Measurements from ENCODE around the gene ARHGEF10L.
"Not testable (repeated sequence)": the region's sequence is repeated elsewhere in the genome, so short reads cannot be mapped to it uniquely, and the experiment has no call there.

The ARHGEF10L gene

GRCh38 chr1:17539477-17540254, at the start of gene ARHGEF10L:
TSS of gene ARHGEF10L (plus strand) at chr1:17539698. CDS start at chr1:17580596, 40,898 bp downstream.
- Histone ChIP-seq H3K36me3 (ENCODE audit: control insufficient read depth, insufficient read depth, low read length, severe bottlenecking) (no peaks in the 10 kb centered on the region), H3K27me3 (replicated peaks; ENCODE audit: control insufficient read depth, insufficient read depth, low read length) (no peaks in the 10 kb centered on the region), H3K9ac (ENCODE audit: low read length) (peak within 1 kb of the TSS; percentile 98), H3K4me1 (ENCODE audit: control insufficient read depth, insufficient read depth, low read length) (peaks cover 22% of the 10 kb centered on the region), H3K4me3 (ENCODE audit: low read length) (peak within 1 kb of the TSS; percentile 98), H3K9me3 (ENCODE audit: control insufficient read depth, low read length) (no peaks in the 10 kb centered on the region)
- DNase-seq (ENCODE audit: low read depth): peak; percentile 77

- not testable (repeated sequence) for H3K4me3 ChIP-seq (ENCODE audit: low read length); H3K36me3 ChIP-seq (ENCODE audit: control insufficient read depth, insufficient read depth, low read length, severe bottlenecking); H3K9ac ChIP-seq (ENCODE audit: low read length); DNase-seq (ENCODE audit: low read depth); H3K9me3 ChIP-seq (ENCODE audit: control insufficient read depth, low read length); H3K4me1 ChIP-seq (ENCODE audit: control insufficient read depth, insufficient read depth, low read length); H3K27me3 ChIP-seq (replicated peaks; ENCODE audit: control insufficient read depth, insufficient read depth, low read length)
Observed at GRCh38 chr1:17489768-17490417, 49.6 kb upstream of the ARHGEF10L start.

- DNase-seq (ENCODE audit: low read depth); H3K36me3 ChIP-seq (ENCODE audit: control insufficient read depth, insufficient read depth, low read length, severe bottlenecking); H3K9me3 ChIP-seq (ENCODE audit: control insufficient read depth, low read length); H3K4me1 ChIP-seq (ENCODE audit: control insufficient read depth, insufficient read depth, low read length); H3K4me3 ChIP-seq (ENCODE audit: low read length); H3K27me3 ChIP-seq (replicated peaks; ENCODE audit: control insufficient read depth, insufficient read depth, low read length); H3K9ac ChIP-seq (ENCODE audit: low read length): not testable (repeated sequence)
Observed at GRCh38 chr1:17490667-17491066, 48.8 kb upstream of the ARHGEF10L start.

GRCh38 chr1:17494114-17494729, 45.3 kb upstream of the ARHGEF10L start:
- no peaks in the 10 kb centered on the region for H3K36me3 ChIP-seq (ENCODE audit: control insufficient read depth, insufficient read depth, low read length, severe bottlenecking)
- no peaks in the 10 kb centered on the region for H3K9me3 ChIP-seq (ENCODE audit: control insufficient read depth, low read length)
- no peak overlapping the region for H3K9ac ChIP-seq (ENCODE audit: low read length)
- DNase-seq (ENCODE audit: low read depth): peak; percentile 79
- H3K4me1 ChIP-seq (ENCODE audit: control insufficient read depth, insufficient read depth, low read length): peaks cover 5% of the 10 kb centered on the region
- no peak overlapping the region for H3K4me3 ChIP-seq (ENCODE audit: low read length)
- peaks cover 5% of the 10 kb centered on the region for H3K27me3 ChIP-seq (replicated peaks; ENCODE audit: control insufficient read depth, insufficient read depth, low read length)

- H3K36me3 ChIP-seq (ENCODE audit: control insufficient read depth, insufficient read depth, low read length, severe bottlenecking): no peaks in the 10 kb centered on the region
- no peaks in the 10 kb centered on the region for H3K9me3 ChIP-seq (ENCODE audit: control insufficient read depth, low read length)
- no peak for DNase-seq (ENCODE audit: low read depth)
- no peaks in the 10 kb centered on the region for H3K4me1 ChIP-seq (ENCODE audit: control insufficient read depth, insufficient read depth, low read length)
- H3K27me3 ChIP-seq (replicated peaks; ENCODE audit: control insufficient read depth, insufficient read depth, low read length): peaks cover 5% of the 10 kb centered on the region
- H3K9ac ChIP-seq (ENCODE audit: low read length): no peak overlapping the region
- no peak overlapping the region for H3K4me3 ChIP-seq (ENCODE audit: low read length)
Observed at GRCh38 chr1:17496419-17496818, 43.1 kb upstream of the ARHGEF10L start.

- no peak for DNase-seq (ENCODE audit: low read depth)
- Histone ChIP-seq H3K9ac (ENCODE audit: low read length) (no peak overlapping the region), H3K9me3 (ENCODE audit: control insufficient read depth, low read length) (no peaks in the 10 kb centered on the region), H3K4me1 (ENCODE audit: control insufficient read depth, insufficient read depth, low read length) (peaks cover 7% of the 10 kb centered on the region), H3K27me3 (replicated peaks; ENCODE audit: control insufficient read depth, insufficient read depth, low read length) (peaks cover 5% of the 10 kb centered on the region), H3K36me3 (ENCODE audit: control insufficient read depth, insufficient read depth, low read length, severe bottlenecking) (no peaks in the 10 kb centered on the region), H3K4me3 (ENCODE audit: low read length) (no peak overlapping the region)
Observed at GRCh38 chr1:17498214-17498613, 41.3 kb upstream of the ARHGEF10L start.

- no peaks in the 10 kb centered on the region for H3K36me3 ChIP-seq (ENCODE audit: control insufficient read depth, insufficient read depth, low read length, severe bottlenecking)
- no peak overlapping the region for H3K9ac ChIP-seq (ENCODE audit: low read length)
- DNase-seq (ENCODE audit: low read depth): peak; percentile 91
- no peak overlapping the region for H3K4me3 ChIP-seq (ENCODE audit: low read length)
- H3K4me1 ChIP-seq (ENCODE audit: control insufficient read depth, insufficient read depth, low read length): peaks cover 7% of the 10 kb centered on the region
- peaks cover 3% of the 10 kb centered on the region for H3K27me3 ChIP-seq (replicated peaks; ENCODE audit: control insufficient read depth, insufficient read depth, low read length)
- H3K9me3 ChIP-seq (ENCODE audit: control insufficient read depth, low read length): no peaks in the 10 kb centered on the region
Observed at GRCh38 chr1:17502326-17502778, 37.1 kb upstream of the ARHGEF10L start.

- no peak for DNase-seq (ENCODE audit: low read depth)
- H3K9ac ChIP-seq (ENCODE audit: low read length): no peak overlapping the region
- H3K4me3 ChIP-seq (ENCODE audit: low read length): no peak overlapping the region
- H3K27me3 ChIP-seq (replicated peaks; ENCODE audit: control insufficient read depth, insufficient read depth, low read length): no peaks in the 10 kb centered on the region
- H3K36me3 ChIP-seq (ENCODE audit: control insufficient read depth, insufficient read depth, low read length, severe bottlenecking): no peaks in the 10 kb centered on the region
- no peaks in the 10 kb centered on the region for H3K9me3 ChIP-seq (ENCODE audit: control insufficient read depth, low read length)
- peaks cover 7% of the 10 kb centered on the region for H3K4me1 ChIP-seq (ENCODE audit: control insufficient read depth, insufficient read depth, low read length)
Observed at GRCh38 chr1:17503146-17503545, 36.4 kb upstream of the ARHGEF10L start.

- H3K4me3 ChIP-seq (ENCODE audit: low read length); H3K9me3 ChIP-seq (ENCODE audit: control insufficient read depth, low read length): not testable (repeated sequence)
Observed at GRCh38 chr1:17507200-17507599, 32.3 kb upstream of the ARHGEF10L start.

GRCh38 chr1:17507915-17508314, 31.6 kb upstream of the ARHGEF10L start:
- Histone ChIP-seq H3K4me3 (ENCODE audit: low read length) (no peak overlapping the region), H3K9ac (ENCODE audit: low read length) (no peak overlapping the region), H3K4me1 (ENCODE audit: control insufficient read depth, insufficient read depth, low read length) (peaks cover 2% of the 10 kb centered on the region), H3K36me3 (ENCODE audit: control insufficient read depth, insufficient read depth, low read length, severe bottlenecking) (no peaks in the 10 kb centered on the region), H3K27me3 (replicated peaks; ENCODE audit: control insufficient read depth, insufficient read depth, low read length) (no peaks in the 10 kb centered on the region), H3K9me3 (ENCODE audit: control insufficient read depth, low read length) (no peaks in the 10 kb centered on the region)
- DNase-seq (ENCODE audit: low read depth): no peak

More at GRCh38 chr1:17507200-17507599, 32.3 kb upstream of the ARHGEF10L start:
- H3K36me3 ChIP-seq (ENCODE audit: control insufficient read depth, insufficient read depth, low read length, severe bottlenecking); H3K9ac ChIP-seq (ENCODE audit: low read length); H3K27me3 ChIP-seq (replicated peaks; ENCODE audit: control insufficient read depth, insufficient read depth, low read length); DNase-seq (ENCODE audit: low read depth); H3K4me1 ChIP-seq (ENCODE audit: control insufficient read depth, insufficient read depth, low read length): not testable (repeated sequence)

- H3K36me3 ChIP-seq (ENCODE audit: control insufficient read depth, insufficient read depth, low read length, severe bottlenecking): no peaks in the 10 kb centered on the region
- no peaks in the 10 kb centered on the region for H3K27me3 ChIP-seq (replicated peaks; ENCODE audit: control insufficient read depth, insufficient read depth, low read length)
- DNase-seq (ENCODE audit: low read depth): no peak
Observed at GRCh38 chr1:17509363-17509762, 30.1 kb upstream of the ARHGEF10L start.

More at GRCh38 chr1:17509363-17509762, 30.1 kb upstream of the ARHGEF10L start:
- Histone ChIP-seq H3K9me3 (ENCODE audit: control insufficient read depth, low read length) (no peaks in the 10 kb centered on the region), H3K4me1 (ENCODE audit: control insufficient read depth, insufficient read depth, low read length) (no peaks in the 10 kb centered on the region), H3K9ac (ENCODE audit: low read length) (no peak overlapping the region), H3K4me3 (ENCODE audit: low read length) (no peak overlapping the region)

All from adipocyte (in vitro differentiated cells).